CD4-positive, alpha-beta T cell (primary cell): ENCODE results near the gene RNF115. TPM values are rescaled to one million over a fixed set of nuclear protein-coding genes. Genes with fewer than 3 reads are reported as not detected.

ENCODE experiments used
- ATAC-seq: fragments of 200-7000 bp; cut with Tn5 transposase; one replicate; pipeline ENCODE4 v1.10.0; 2022; ENCODE audit warnings: mild to moderate bottlenecking; ENCODE audit not compliant: poor library complexity
- CTCF ChIA-PET: fragments of 350-600 bp; sonication (Branson Sonifier 250); formaldehyde crosslinking; loops from one replicate; lab custom pipeline; 2021; ENCODE audit warnings: antibody characterized with exemption, inconsistent platforms; lab: Charles Lee
- POLR2A ChIA-PET: fragments of 350-600 bp; sonication (Branson Sonifier 250); formaldehyde crosslinking; loops from one replicate; lab custom pipeline; 2021; ENCODE audit warnings: antibody characterized with exemption, inconsistent platforms; lab: Charles Lee
- DNase-seq, 14 experiments: peaks; one replicate each; pipeline ENCODE4 v3.0.0-alpha.2; 2013 to 2020; ENCODE audit warnings: mixed read lengths in 2 of 14
- H3K27ac ChIP-seq, 2 donors: one replicate each; pipeline versions ENCODE4 v1.5.1 to v1.7.0; 2013; ENCODE audit warnings: low read length in 2 of 2, low read depth in 1 of 2, mild to moderate bottlenecking in 1 of 2
- H3K27me3 ChIP-seq, 2 experiments: 1 replicate in 1 of 2; 2 replicates in 1 of 2; pipeline versions ENCODE4 v1.6.1 to v1.7.0; 2013; ENCODE audit warnings: low read length in 2 of 2, control low read depth in 1 of 2, mild to moderate bottlenecking in 1 of 2, moderate library complexity in 1 of 2; ENCODE audit not compliant: insufficient read depth in 2 of 2, control insufficient read depth in 1 of 2
- H3K36me3 ChIP-seq: one replicate; pipeline ENCODE4 v1.6.1; 2013; ENCODE audit warnings: low read length, control low read depth; ENCODE audit not compliant: insufficient read depth
- H3K4me1 ChIP-seq: one replicate; pipeline ENCODE4 v1.6.1; 2013; ENCODE audit warnings: low read length, control low read depth; ENCODE audit not compliant: insufficient read depth
- H3K4me3 ChIP-seq: one replicate; pipeline ENCODE4 v1.5.1; 2013; ENCODE audit warnings: mild to moderate bottlenecking, low read length, moderate library complexity
- H3K9me3 ChIP-seq, 2 experiments: 1 replicate in 1 of 2; 2 replicates in 1 of 2; pipeline versions ENCODE4 v1.6.1 to v1.7.0; 2013; ENCODE audit warnings: low read length in 2 of 2, mild to moderate bottlenecking in 2 of 2, control low read depth in 1 of 2, moderate library complexity in 1 of 2; ENCODE audit not compliant: control insufficient read depth in 1 of 2, insufficient read depth in 1 of 2
- H3K27ac Mint-ChIP-seq: one replicate; pipeline ENCODE4 v1.8.0; 2020; ENCODE audit warnings: mixed read lengths
- H3K27me3 Mint-ChIP-seq: one replicate; pipeline ENCODE4 v1.8.0; 2021; ENCODE audit warnings: mixed read lengths
- H3K36me3 Mint-ChIP-seq: one replicate; pipeline ENCODE4 v1.8.0; 2021; ENCODE audit warnings: low read depth, mixed read lengths
- H3K4me1 Mint-ChIP-seq: one replicate; pipeline ENCODE4 v1.8.0; 2021; ENCODE audit warnings: low read depth, mixed read lengths
- H3K4me3 Mint-ChIP-seq: one replicate; pipeline ENCODE4 v1.8.0; 2020; ENCODE audit warnings: mild to moderate bottlenecking, mixed read lengths
- H3K9me3 Mint-ChIP-seq: one replicate; pipeline ENCODE4 v1.8.0; 2020; ENCODE audit warnings: mixed read lengths
- CTCF ChIP-seq: fragments of 200-600 bp; IDR thresholded peaks from one replicate; pipeline ENCODE4 v1.8.0; 2022; ENCODE audit warnings: antibody characterized with exemption, mild to moderate bottlenecking
- intact Hi-C, 2 experiments: fragments of 100-400 bp; cut with DNase I in 1 of 2; cut with micrococcal nuclease in 1 of 2; formaldehyde crosslinking; loops; one replicate each; pipeline versions ENCODE4 v1.15.1 to v1.9.0; 2023 to 2025; cut with DNase I, micrococcal nuclease
- total RNA-seq, 174 experiments: library from RNA in 2 of 174; stranded (reverse) in 2 of 174; gene quantifications; one replicate each; pipeline ENCODE4 v1.2.3 and lab custom pipeline; 2021 to 2026

Gene RNF115
- total RNA-seq, 2 experiments from 2014 or later: 11.4 to 11.9 TPM

DNA sequence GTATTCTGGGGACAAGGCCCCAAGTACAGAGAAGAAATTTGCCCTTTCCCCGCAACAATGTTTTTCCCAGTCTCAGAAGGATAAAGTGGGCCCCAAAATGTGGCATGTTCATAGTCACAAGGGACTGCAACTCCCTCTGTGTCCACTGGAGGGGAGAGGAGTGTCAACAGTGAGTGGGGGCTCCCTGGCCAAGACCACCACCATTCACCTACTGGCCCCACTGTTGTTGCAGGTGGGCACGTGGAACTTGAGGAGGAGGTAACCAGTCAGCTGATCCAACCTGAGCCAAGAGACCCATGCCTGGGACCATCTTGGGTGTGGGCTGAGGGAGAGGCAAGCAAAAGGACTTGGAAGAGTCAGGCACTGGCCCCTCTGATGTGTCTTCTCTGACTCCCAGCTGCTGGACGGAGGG is 22.3 kb upstream of the RNF115 start:
- no peaks in the 10 kb centered on the region for H3K9me3 Mint-ChIP-seq
- H3K27ac Mint-ChIP-seq: peak overlapping the region; percentile 40
- peak; percentile 10 for TF ChIP-seq CTCF
- H3K27ac ChIP-seq: no peak overlapping the region
- ChIA-PET POLR2A (interaction anchor here (0.9 to 6.8 kb wide), 13 partner anchors 12 to 191 kb away, joined by 3 to 120 read pairs (median 6); partner anchors contain the start of genes ANKRD35, PIAS3, POLR3C and RBM8A), CTCF (interaction anchor here (0.6 to 5.4 kb wide), 22 partner anchors 12 to 191 kb away, joined by 3 to 71 read pairs (median 10); partner anchors contain the start of genes ANKRD34A, ANKRD35, ITGA10 and PIAS3)
- no peak overlapping the region for H3K4me3 Mint-ChIP-seq
- H3K4me1 ChIP-seq: peaks cover 20% of the 10 kb centered on the region
- intact Hi-C loops: loop anchor here in 1 of 2 experiments (2.0 kb wide), 1 partner anchor 161 kb away; no protein-coding TSS in a partner anchor
- H3K36me3 ChIP-seq: peaks cover 43% of the 10 kb centered on the region
- peak overlapping the region; percentile 77 for H3K4me3 ChIP-seq
- ATAC-seq (peak; percentile 62), DNase-seq (peak in 11 of 14 experiments; percentile 8 to 65 (median 27))
- peaks cover 45% of the 10 kb centered on the region for H3K36me3 Mint-ChIP-seq
- no peaks in the 10 kb centered on the region for H3K9me3 ChIP-seq
- H3K27me3 Mint-ChIP-seq: no peaks in the 10 kb centered on the region
- H3K27me3 ChIP-seq: no peaks in the 10 kb centered on the region
- peaks cover 11% of the 10 kb centered on the region for H3K4me1 Mint-ChIP-seq

DNA sequence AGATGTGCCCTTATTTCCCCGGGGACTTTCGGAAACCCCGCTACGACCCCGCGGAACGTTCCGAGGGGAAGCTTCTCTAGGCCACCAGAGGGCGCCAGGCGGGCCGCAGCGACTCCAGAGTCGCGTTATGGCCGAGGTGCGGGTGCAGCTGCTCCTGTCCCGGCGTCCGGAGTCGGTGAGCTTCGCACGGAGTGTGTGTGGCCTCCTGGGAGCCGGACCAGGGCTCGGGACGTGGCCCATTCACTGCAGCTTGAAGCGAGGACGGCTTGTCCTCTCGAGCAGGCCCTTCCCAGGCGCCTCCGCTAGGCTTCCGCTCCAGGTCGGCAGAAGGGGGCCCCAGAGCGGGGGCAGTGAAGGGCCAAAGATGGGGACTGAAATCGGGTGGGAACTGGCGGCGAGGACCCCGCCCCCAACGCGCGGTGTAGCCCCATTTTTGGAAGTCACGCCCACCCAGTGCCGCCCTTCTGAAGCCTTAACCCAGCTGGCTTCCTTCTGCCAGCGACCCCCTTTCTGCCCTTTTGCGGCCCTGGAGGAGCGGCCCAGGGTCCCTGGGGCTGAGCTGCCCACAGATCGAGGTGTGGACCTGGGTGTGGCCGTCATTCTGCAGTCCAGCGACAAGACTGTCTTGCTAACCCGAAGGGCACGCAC is 21.7 kb upstream of the RNF115 start, which contains the start of gene NUDT17:
NUDT17 (plus strand) TSS at position 117 of the 648 bp plus-strand sequence; CDS start at position 128, 11 bp downstream.
- peaks cover 43% of the 10 kb centered on the region for H3K36me3 ChIP-seq

More for the DNA sequence above, 21.7 kb upstream of the RNF115 start, which contains the start of gene NUDT17:
- peak; percentile 96 for TF ChIP-seq CTCF
- Mint-ChIP-seq H3K27me3 (no peaks in the 10 kb centered on the region), H3K36me3 (peaks cover 45% of the 10 kb centered on the region), H3K4me1 (peaks cover 11% of the 10 kb centered on the region), H3K27ac (peak within 1 kb of the TSS; percentile 40), H3K9me3 (no peaks in the 10 kb centered on the region), H3K4me3 (no peak within 1 kb of the TSS)
- Histone ChIP-seq H3K9me3 (no peaks in the 10 kb centered on the region), H3K27me3 (no peaks in the 10 kb centered on the region), H3K4me3 (peak within 1 kb of the TSS; percentile 77), H3K4me1 (peaks cover 20% of the 10 kb centered on the region), H3K27ac (no peak within 1 kb of the TSS)
- ATAC-seq: peak; percentile 80
- DNase-seq: peak; percentile 63 to 88 (median 74)
- intact Hi-C loops: loop anchor here (1.0 to 2.0 kb wide), 6 partner anchors 13 to 168 kb away; partner anchors contain the start of genes ITGA10 (in 1 of the 2) and PIAS3 (in 1 of the 2)
- ChIA-PET POLR2A (interaction anchor here (0.6 to 6.8 kb wide), 28 partner anchors 12 to 201 kb away, joined by 3 to 120 read pairs (median 4); partner anchors contain the start of genes ANKRD34A, ANKRD35, LIX1L and PEX11B), CTCF (interaction anchor here (0.8 to 5.4 kb wide), 37 partner anchors 9 to 194 kb away, joined by 3 to 71 read pairs (median 7); partner anchors contain the start of genes ANKRD34A, ANKRD35, ITGA10 and LIX1L)
